ENCODE data around the gene PRAC1. TPM values are rescaled to one million over a fixed set of nuclear protein-coding genes. Genes with fewer than 3 reads are reported as not detected.

Gene PRAC1
- total RNA-seq, 2 donors from 2014 or later: not detected

Small RNAs within 50 kb of the gene (microRNA-seq; reads per million reads assigned to microRNA genes)
- 0 reads per million in 2 donors for gene MIR3185

Other genes starting within 250 kb of the PRAC1 start
- not detected for gene HOXB1, start 191.5 kb downstream of the PRAC1 start, total RNA-seq
- gene HOXB2, start 177.4 kb downstream of the PRAC1 start, total RNA-seq: 1 to 10 TPM; 6.1 to 6.7 TPM
- gene HOXB4, start 144.2 kb downstream of the PRAC1 start, total RNA-seq: 1 to 10 TPM in 1 of 2 donors, under 1 TPM in 1; 0.31 to 1.6 TPM
- 1 to 10 TPM; 1.2 to 2.8 TPM for gene HOXB3, start 132.3 kb downstream of the PRAC1 start, total RNA-seq
- under 1 TPM in 1 of 2 donors, not detected in 1; 0.41 TPM for gene HOXB5, start 128.7 kb downstream of the PRAC1 start, total RNA-seq
- 1 to 10 TPM in 1 of 2 donors, under 1 TPM in 1; 0.63 to 2.2 TPM for gene HOXB6, start 117.5 kb downstream of the PRAC1 start, total RNA-seq
- gene HOXB7, start 111.5 kb downstream of the PRAC1 start, total RNA-seq: 1 to 10 TPM in 1 of 2 donors, under 1 TPM in 1; 0.44 to 1.1 TPM
- gene HOXB8, start 107.2 kb downstream of the PRAC1 start, total RNA-seq: under 1 TPM in 1 of 2 donors, not detected in 1; 0.32 TPM
- not detected for gene HOXB9, start 96.2 kb downstream of the PRAC1 start, total RNA-seq
- gene PRAC2, start 667 bp upstream of the PRAC1 start, total RNA-seq: not detected
- gene HOXB13, start 6.2 kb upstream of the PRAC1 start, total RNA-seq: not detected
- under 1 TPM in 1 of 2 donors, not detected in 1; 0.16 TPM for gene TTLL6, start 94.7 kb upstream of the PRAC1 start, total RNA-seq
- 100 to 1,000 TPM; 180 to 241 TPM for gene CALCOCO2, start 108.5 kb upstream of the PRAC1 start, total RNA-seq
- 100 to 1,000 TPM; 356 to 396 TPM for gene ATP5MC1, start 170.3 kb upstream of the PRAC1 start, total RNA-seq
- 10 to 100 TPM; 42.7 to 51.7 TPM for gene UBE2Z, start 185.9 kb upstream of the PRAC1 start, total RNA-seq
- 100 to 1,000 TPM in 1 of 2 donors, 10 to 100 TPM in 1; 94.7 to 109 TPM for gene SNF8, start 222.3 kb upstream of the PRAC1 start, total RNA-seq
- not detected for gene GIP, start 246.1 kb upstream of the PRAC1 start, total RNA-seq

All from left cardiac atrium (tissue), 2 donors.